ENCODE data around the gene BCR.

The BCR gene

GRCh38 chr22:23187211-23187610, 6.9 kb downstream of the BCR start:
- no peak for TF ChIP-seq POLR2A (IDR thresholded peaks at IDR 0.05; ENCODE audit: low read length)
- TF ChIP-seq GATA1 (IDR thresholded peaks at IDR 0.05; ENCODE audit: low read depth, low read length), result no peak
- DNase-seq, result peak in 1 of 2 experiments; percentile 48

GRCh38 chr22:23187871-23188700, 7.8 kb downstream of the BCR start:
- no peak for DNase-seq
- no peak for TF ChIP-seq GATA1 (IDR thresholded peaks at IDR 0.05; ENCODE audit: low read depth, low read length)
- TF ChIP-seq POLR2A (IDR thresholded peaks at IDR 0.05; ENCODE audit: low read length), result no peak

- TF ChIP-seq GATA1 (IDR thresholded peaks at IDR 0.05; ENCODE audit: low read depth, low read length) (no peak), POLR2A (IDR thresholded peaks at IDR 0.05; ENCODE audit: low read length) (no peak)
- no peak for DNase-seq
These were observed 10.2 kb downstream of the BCR start for GRCh38 chr22:23190526-23190925.

- no peak for TF ChIP-seq POLR2A (IDR thresholded peaks at IDR 0.05; ENCODE audit: low read length)
- no peak for TF ChIP-seq GATA1 (IDR thresholded peaks at IDR 0.05; ENCODE audit: low read depth, low read length)
- no peak for DNase-seq
These were observed 11.8 kb downstream of the BCR start for GRCh38 chr22:23192133-23192532.

- no peak for DNase-seq
- TF ChIP-seq GATA1 (IDR thresholded peaks at IDR 0.05; ENCODE audit: low read depth, low read length) (no peak), POLR2A (IDR thresholded peaks at IDR 0.05; ENCODE audit: low read length) (no peak)
These were observed 12.2 kb downstream of the BCR start for GRCh38 chr22:23192558-23192957.

- TF ChIP-seq GATA1 (IDR thresholded peaks at IDR 0.05; ENCODE audit: low read depth, low read length), result no peak
- TF ChIP-seq POLR2A (IDR thresholded peaks at IDR 0.05; ENCODE audit: low read length), result no peak
- no peak for DNase-seq
These were observed 13.0 kb downstream of the BCR start for GRCh38 chr22:23193196-23193827.

- no peak for DNase-seq
- no peak for TF ChIP-seq POLR2A (IDR thresholded peaks at IDR 0.05; ENCODE audit: low read length)
These were observed 13.6 kb downstream of the BCR start for GRCh38 chr22:23193882-23194281.

GRCh38 chr22:23196165-23196564, 15.9 kb downstream of the BCR start:
- no peak for DNase-seq
- TF ChIP-seq POLR2A (IDR thresholded peaks at IDR 0.05; ENCODE audit: low read length) (no peak), GATA1 (IDR thresholded peaks at IDR 0.05; ENCODE audit: low read depth, low read length) (no peak)

- TF ChIP-seq GATA1 (IDR thresholded peaks at IDR 0.05; ENCODE audit: low read depth, low read length), result no peak
- TF ChIP-seq POLR2A (IDR thresholded peaks at IDR 0.05; ENCODE audit: low read length), result no peak
- no peak for DNase-seq
These were observed 17.5 kb downstream of the BCR start for GRCh38 chr22:23197836-23198235.

GRCh38 chr22:23199159-23199558, 18.9 kb downstream of the BCR start:
- TF ChIP-seq POLR2A (IDR thresholded peaks at IDR 0.05; ENCODE audit: low read length) (no peak), GATA1 (IDR thresholded peaks at IDR 0.05; ENCODE audit: low read depth, low read length) (no peak)
- no peak for DNase-seq

GRCh38 chr22:23200898-23201297, 20.6 kb downstream of the BCR start:
- DNase-seq, result no peak
- no peak for TF ChIP-seq POLR2A (IDR thresholded peaks at IDR 0.05; ENCODE audit: low read length)
- no peak for TF ChIP-seq GATA1 (IDR thresholded peaks at IDR 0.05; ENCODE audit: low read depth, low read length)

GRCh38 chr22:23202812-23203451, 22.6 kb downstream of the BCR start:
- DNase-seq, result no peak
- TF ChIP-seq GATA1 (IDR thresholded peaks at IDR 0.05; ENCODE audit: low read depth, low read length), result no peak
- no peak for TF ChIP-seq POLR2A (IDR thresholded peaks at IDR 0.05; ENCODE audit: low read length)

- DNase-seq, result no peak
- TF ChIP-seq POLR2A (IDR thresholded peaks at IDR 0.05; ENCODE audit: low read length), result no peak
- no peak for TF ChIP-seq GATA1 (IDR thresholded peaks at IDR 0.05; ENCODE audit: low read depth, low read length)
These were observed 23.3 kb downstream of the BCR start for GRCh38 chr22:23203452-23204124.

- no peak for TF ChIP-seq GATA1 (IDR thresholded peaks at IDR 0.05; ENCODE audit: low read depth, low read length)
- TF ChIP-seq POLR2A (IDR thresholded peaks at IDR 0.05; ENCODE audit: low read length), result no peak
These were observed 23.8 kb downstream of the BCR start for GRCh38 chr22:23204125-23204488.

More at GRCh38 chr22:23204125-23204488, 23.8 kb downstream of the BCR start:
- DNase-seq, result no peak
